GM21367 (cell line): ENCODE data around the gene SCAANT1.

Source experiments
- ATAC-seq: cut with Tn5 transposase; IDR thresholded peaks from one replicate; pipeline ENCODE4 v1.9.1; 2021; ENCODE audit not compliant: unreplicated experiment

The SCAANT1 gene

GRCh38 chr3:63934041-63934866 is 22.1 kb upstream of the SCAANT1 start:
- no peak for ATAC-seq

GRCh38 chr3:63933459-63933858 is 21.3 kb upstream of the SCAANT1 start:
- ATAC-seq = peak; percentile 67

- ATAC-seq = no peak
Measured at GRCh38 chr3:63932509-63933212, 20.5 kb upstream of the SCAANT1 start.

- ATAC-seq = no peak
Measured at GRCh38 chr3:63931290-63931689, 19.1 kb upstream of the SCAANT1 start.

GRCh38 chr3:63927422-63928280 is 15.5 kb upstream of the SCAANT1 start:
- ATAC-seq = peak; percentile 85

- no peak for ATAC-seq
Measured at GRCh38 chr3:63926309-63926708, 14.1 kb upstream of the SCAANT1 start.

- no peak for ATAC-seq
Measured at GRCh38 chr3:63922491-63923199, 10.5 kb upstream of the SCAANT1 start.

- peak; percentile 85 for ATAC-seq
Measured at GRCh38 chr3:63921741-63922482, 9.7 kb upstream of the SCAANT1 start.

GRCh38 chr3:63920001-63920400 is 7.8 kb upstream of the SCAANT1 start:
- no peak for ATAC-seq

- ATAC-seq = no peak
Measured at GRCh38 chr3:63918321-63918720, 6.1 kb upstream of the SCAANT1 start.

- ATAC-seq = no peak
Measured at GRCh38 chr3:63914312-63914711, 2.1 kb upstream of the SCAANT1 start.

- no peak for ATAC-seq
Measured at GRCh38 chr3:63912768-63913588, 795 bp upstream of the SCAANT1 start.

GRCh38 chr3:63911509-63911872 is 692 bp downstream of the SCAANT1 start:
- ATAC-seq = no peak

GRCh38 chr3:63910891-63911290 is 1.3 kb downstream of the SCAANT1 start:
- no peak for ATAC-seq

GRCh38 chr3:63910001-63910400 is 2.2 kb downstream of the SCAANT1 start:
- ATAC-seq = no peak

- no peak for ATAC-seq
Measured at GRCh38 chr3:63909431-63909830, 2.8 kb downstream of the SCAANT1 start.

- no peak for ATAC-seq
Measured at GRCh38 chr3:63908776-63909175, 3.4 kb downstream of the SCAANT1 start.

- ATAC-seq = no peak
Measured at GRCh38 chr3:63908081-63908736, 4.0 kb downstream of the SCAANT1 start.
